HG02763 (cell line): ENCODE results near the gene GRID2.
"Not testable (repeated sequence)": the region's sequence is repeated elsewhere in the genome, so short reads cannot be mapped to it uniquely, and the experiment has no call there.

Experiments
- ATAC-seq: cut with Tn5 transposase; IDR thresholded peaks from one replicate; pipeline ENCODE4 v1.9.1; 2021; ENCODE audit warnings: mild to moderate bottlenecking, moderate library complexity; ENCODE audit not compliant: unreplicated experiment

Gene GRID2

GRCh38 chr4:93289831-93290230 is 986.1 kb downstream of the GRID2 start:
- no peak for ATAC-seq

- peak; percentile 58 for ATAC-seq
These were observed 995.4 kb downstream of the GRID2 start for GRCh38 chr4:93299118-93299517.

- not testable (repeated sequence) for ATAC-seq
These were observed 997.2 kb downstream of the GRID2 start for GRCh38 chr4:93300780-93301555.

- ATAC-seq: no peak
These were observed 998.5 kb downstream of the GRID2 start for GRCh38 chr4:93302310-93302709.

- ATAC-seq: no peak
These were observed 999.7 kb downstream of the GRID2 start for GRCh38 chr4:93303440-93303839.

- ATAC-seq: no peak
These were observed 1008.5 kb downstream of the GRID2 start for GRCh38 chr4:93312299-93312698.

- no peak for ATAC-seq
These were observed 1009.4 kb downstream of the GRID2 start for GRCh38 chr4:93313197-93313596.

GRCh38 chr4:93317057-93317456 is 1013.3 kb downstream of the GRID2 start:
- no peak for ATAC-seq

GRCh38 chr4:93317561-93317960 is 1013.8 kb downstream of the GRID2 start:
- no peak for ATAC-seq

GRCh38 chr4:93319041-93319440 is 1015.3 kb downstream of the GRID2 start:
- ATAC-seq: no peak

- ATAC-seq: no peak
These were observed 1016.6 kb downstream of the GRID2 start for GRCh38 chr4:93320356-93320755.

- no peak for ATAC-seq
These were observed 1023.6 kb downstream of the GRID2 start for GRCh38 chr4:93327346-93327745.

- ATAC-seq: peak; percentile 98
These were observed 1030.2 kb downstream of the GRID2 start for GRCh38 chr4:93334003-93334402.

GRCh38 chr4:93337196-93337595 is 1033.4 kb downstream of the GRID2 start:
- ATAC-seq: no peak

- ATAC-seq: no peak
These were observed 1039.0 kb downstream of the GRID2 start for GRCh38 chr4:93342738-93343137.

- no peak for ATAC-seq
These were observed 1043.1 kb downstream of the GRID2 start for GRCh38 chr4:93346840-93347239.

- no peak for ATAC-seq
These were observed 1045.1 kb downstream of the GRID2 start for GRCh38 chr4:93348896-93349295.

GRCh38 chr4:93351846-93352245 is 1048.1 kb downstream of the GRID2 start:
- ATAC-seq: no peak

GRCh38 chr4:93355411-93355810 is 1051.6 kb downstream of the GRID2 start:
- ATAC-seq: no peak

GRCh38 chr4:93359586-93359985 is 1055.8 kb downstream of the GRID2 start:
- ATAC-seq: no peak

- not testable (repeated sequence) for ATAC-seq
These were observed 1062.5 kb downstream of the GRID2 start for GRCh38 chr4:93366169-93366755.

- ATAC-seq: no peak
These were observed 1065.2 kb downstream of the GRID2 start for GRCh38 chr4:93368968-93369367.

GRCh38 chr4:93370256-93370655 is 1066.5 kb downstream of the GRID2 start:
- ATAC-seq: no peak
